ENCODE measurements around the gene IRGC. TPM values are rescaled to one million over a fixed set of nuclear protein-coding genes. Genes with fewer than 3 reads are reported as not detected.

The IRGC gene
- total and polyA plus RNA-seq, 2 donors (not counting 3 experiments of a cell fraction or from before 2014, with no cell fraction given) = not detected

DNA sequence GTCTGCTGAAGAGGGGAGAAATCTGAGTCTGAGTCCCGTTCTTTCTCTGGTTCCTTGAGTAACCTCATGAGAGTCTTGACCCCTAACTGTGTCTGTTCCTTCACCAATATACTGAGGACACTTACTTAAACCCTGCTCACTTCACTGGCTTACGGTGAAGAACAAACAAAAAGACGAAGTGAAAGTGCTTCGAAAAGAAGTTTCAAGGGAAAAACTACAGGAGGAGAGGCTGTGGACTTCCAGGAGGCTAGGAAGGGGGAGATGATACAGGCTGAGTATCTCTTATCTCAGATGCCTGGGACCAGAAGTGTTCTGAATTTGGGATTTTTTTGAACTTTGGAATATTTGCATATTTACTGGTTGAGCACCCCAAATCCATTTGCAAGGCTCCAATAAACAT lies 32.8 kb downstream of the IRGC start:
- CTCF ChIA-PET = interaction anchor here (0.8 kb wide), 1 partner anchor 61 kb away, joined by 4 read pairs; no protein-coding TSS in a partner anchor
- TF ChIP-seq POLR2AphosphoS5 (IDR thresholded peaks at IDR 0.05; ENCODE audit: insufficient read depth, low read depth, low read length) (no peak), JUN (IDR thresholded peaks at IDR 0.05; ENCODE audit: borderline replicate concordance, insufficient read depth, insufficient read length, low read depth) (no peak), GATA2 (IDR thresholded peaks at IDR 0.05; ENCODE audit: insufficient read depth, insufficient read length, low read depth, low read length) (no peak), EZH2 (IDR thresholded peaks at IDR 0.05; ENCODE audit: borderline replicate concordance, low read depth, low read length, severe bottlenecking) (no peak), FOS (IDR thresholded peaks at IDR 0.05; ENCODE audit: borderline replicate concordance, insufficient read depth, low read length) (no peak)
- TF ChIP-seq, protein P1, sequence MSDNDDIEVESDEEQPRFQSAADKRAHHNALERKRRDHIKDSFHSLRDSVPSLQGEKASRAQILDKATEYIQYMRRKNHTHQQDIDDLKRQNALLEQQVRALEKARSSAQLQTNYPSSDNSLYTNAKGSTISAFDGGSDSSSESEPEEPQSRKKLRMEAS (IDR thresholded peaks at IDR 0.05; ENCODE audit: insufficient read depth, insufficient read length) = no peak
- Histone ChIP-seq H3K79me2 (ENCODE audit: control insufficient read depth, insufficient read depth, low read length) (peaks cover 20% of the 10 kb centered on the region), H3K27me3 (ENCODE audit: control insufficient read depth in 2 of 2, insufficient read depth in 2 of 2, low read length in 2 of 2) (no peaks in the 10 kb centered on the region), H3K9ac (replicated peaks; ENCODE audit: extremely low read depth, insufficient read depth, low read length) (no peak overlapping the region), H4K20me1 (replicated peaks; ENCODE audit: control insufficient read depth, extremely low read depth, insufficient read depth, low read length) (no peaks in the 10 kb centered on the region), H2AFZ (ENCODE audit: low read depth, low read length) (no peak overlapping the region), H3K4me2 (ENCODE audit: insufficient read depth, low read length) (no peak overlapping the region), H3K36me3 (ENCODE audit: control insufficient read depth in 2 of 2, extremely low read depth in 1 of 2, insufficient read depth in 2 of 2, low read length in 2 of 2) (peaks cover 29 to 45% of the 10 kb centered on the region in 2 experiments), H3K9me3 (replicated peaks; ENCODE audit: control insufficient read depth, insufficient read depth, low read length) (no peaks in the 10 kb centered on the region), H3K27ac (ENCODE audit: insufficient read depth, low read depth, low read length) (no peak overlapping the region), H3K4me3 (replicated peaks in 1 of 3; ENCODE audit: insufficient read depth in 1 of 3, low read depth in 1 of 3, low read length in 3 of 3) (no peak overlapping the region), H3K9me1 (replicated peaks; ENCODE audit: control insufficient read depth, extremely low read depth, insufficient read depth, low read length) (no peaks in the 10 kb centered on the region), H3K4me1 (ENCODE audit: control insufficient read depth, extremely low read depth, insufficient read depth, low read length) (peaks cover 15% of the 10 kb centered on the region)
- no peak for DNase-seq (ENCODE audit: low read depth, low spot score)
- dilution Hi-C loops (cut with MboI; ENCODE audit: extremely low pct_ligation_motif_present, low sequenced_read_pairs) = no loop called here
- FAIRE-seq = no peak
- POLR2A ChIA-PET = interaction anchor here (0.6 kb wide), 1 partner anchor 66 kb away, joined by 4 read pairs; no protein-coding TSS in a partner anchor
- intact Hi-C loops (cut with micrococcal nuclease) = no loop called here
- BruUV-seq (replicated peaks) = no TSS peak

DNA sequence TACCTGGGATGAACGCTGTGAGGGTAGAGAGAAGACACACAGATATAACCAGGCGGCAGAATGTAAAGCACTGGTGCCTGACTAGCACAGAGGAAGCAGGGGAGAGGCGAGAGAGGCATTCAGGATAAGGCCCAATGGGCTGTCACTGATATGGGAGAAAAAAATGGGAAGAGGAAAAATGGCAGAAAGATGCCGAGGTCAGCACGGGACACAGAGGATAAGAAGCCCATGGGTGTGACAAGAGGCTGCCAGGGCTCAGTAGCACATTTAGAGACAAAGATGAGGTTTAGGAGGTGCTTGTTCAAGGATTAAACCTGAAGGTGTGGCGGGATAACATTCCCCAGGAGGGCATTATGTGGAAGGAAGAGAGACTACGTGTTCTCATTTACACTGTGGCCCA lies 33.3 kb downstream of the IRGC start:
- DNase-seq (ENCODE audit: low read depth, low spot score) = no peak
- intact Hi-C loops (cut with micrococcal nuclease) = no loop called here
- Histone ChIP-seq H3K36me3 (ENCODE audit: control insufficient read depth in 2 of 2, extremely low read depth in 1 of 2, insufficient read depth in 2 of 2, low read length in 2 of 2) (peaks cover 27 to 43% of the 10 kb centered on the region in 2 experiments), H2AFZ (ENCODE audit: low read depth, low read length) (no peak overlapping the region), H3K9me3 (replicated peaks; ENCODE audit: control insufficient read depth, insufficient read depth, low read length) (no peaks in the 10 kb centered on the region), H3K4me1 (ENCODE audit: control insufficient read depth, extremely low read depth, insufficient read depth, low read length) (peaks cover 19% of the 10 kb centered on the region), H4K20me1 (replicated peaks; ENCODE audit: control insufficient read depth, extremely low read depth, insufficient read depth, low read length) (no peaks in the 10 kb centered on the region), H3K27me3 (ENCODE audit: control insufficient read depth in 2 of 2, insufficient read depth in 2 of 2, low read length in 2 of 2) (no peaks in the 10 kb centered on the region), H3K79me2 (ENCODE audit: control insufficient read depth, insufficient read depth, low read length) (peaks cover 24% of the 10 kb centered on the region), H3K27ac (ENCODE audit: insufficient read depth, low read depth, low read length) (no peak overlapping the region), H3K9me1 (replicated peaks; ENCODE audit: control insufficient read depth, extremely low read depth, insufficient read depth, low read length) (no peaks in the 10 kb centered on the region), H3K9ac (replicated peaks; ENCODE audit: extremely low read depth, insufficient read depth, low read length) (no peak overlapping the region), H3K4me3 (replicated peaks in 1 of 3; ENCODE audit: insufficient read depth in 1 of 3, low read depth in 1 of 3, low read length in 3 of 3) (no peak overlapping the region), H3K4me2 (ENCODE audit: insufficient read depth, low read length) (no peak overlapping the region)
- no peak for FAIRE-seq
- no TSS peak for BruUV-seq (replicated peaks)
- ChIA-PET CTCF (interaction anchor here (1.5 kb wide), 1 partner anchor 25 kb away, joined by 5 read pairs; no protein-coding TSS in a partner anchor), POLR2A (no interaction called here)
- dilution Hi-C loops (cut with MboI; ENCODE audit: extremely low pct_ligation_motif_present, low sequenced_read_pairs) = no loop called here
- TF ChIP-seq, protein P1 (IDR thresholded peaks at IDR 0.05; ENCODE audit: insufficient read depth, insufficient read length) = no peak
- TF ChIP-seq JUN (IDR thresholded peaks at IDR 0.05; ENCODE audit: borderline replicate concordance, insufficient read depth, insufficient read length, low read depth) (no peak), GATA2 (IDR thresholded peaks at IDR 0.05; ENCODE audit: insufficient read depth, insufficient read length, low read depth, low read length) (no peak)

Measured in endothelial cell of umbilical vein (primary cell).